Effector CD4-positive, alpha-beta T cell (primary cell): Measurements from ENCODE around the gene H2AZ2.
"Not testable (repeated sequence)": the region's sequence is repeated elsewhere in the genome, so short reads cannot be mapped to it uniquely, and the experiment has no call there.

Experiments
- DNase-seq: peaks from one replicate; pipeline ENCODE4 v3.0.0-alpha.2; 2020

The H2AZ2 gene

GRCh38 chr7:44811093-44811492, 36.8 kb downstream of the H2AZ2 start:
- no peak for DNase-seq

DNA sequence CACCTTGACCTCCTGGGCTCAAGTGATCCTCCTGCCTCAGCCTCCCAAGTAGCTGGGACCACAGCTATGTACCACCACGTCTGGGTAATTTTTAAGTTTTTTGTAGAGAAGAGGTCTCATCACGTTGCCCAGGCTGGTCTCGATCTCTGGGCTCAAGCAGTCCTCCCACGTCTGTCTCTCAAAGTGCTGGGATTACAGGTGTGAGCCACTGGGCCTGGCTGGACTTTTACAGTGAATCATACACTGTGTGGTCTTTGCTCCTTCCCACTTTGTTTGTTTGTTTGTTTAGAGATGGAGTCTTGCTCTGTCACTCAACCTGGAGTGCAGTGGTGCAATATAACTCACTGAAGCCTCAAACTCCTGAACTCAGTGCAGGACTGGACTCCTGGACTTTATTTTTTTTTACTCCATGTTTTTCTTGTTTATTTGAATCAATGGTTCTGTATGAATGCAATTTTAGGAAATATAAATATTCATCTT, 38.9 kb downstream of the H2AZ2 start:
- no peak for DNase-seq

DNA sequence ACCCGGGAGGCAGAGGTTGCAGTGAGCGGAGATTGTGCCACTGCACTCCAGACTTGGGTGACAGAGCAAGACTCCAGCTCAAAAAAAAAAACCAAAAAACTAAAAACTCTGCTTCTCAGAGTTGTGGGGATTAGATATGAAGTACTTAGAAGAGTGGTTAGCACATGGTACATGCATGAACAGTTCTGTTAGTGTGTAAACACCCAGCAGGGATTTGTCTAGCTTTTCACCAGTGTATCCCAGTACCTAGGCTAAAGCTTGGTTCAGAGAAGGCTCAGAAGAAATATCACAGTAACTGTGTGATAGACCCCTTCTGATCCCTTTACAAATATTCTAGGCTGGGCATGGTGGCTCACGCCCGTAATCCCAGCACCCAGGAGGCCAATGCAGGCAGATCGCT, 41.9 kb downstream of the H2AZ2 start:
- no peak for DNase-seq

- not testable (repeated sequence) for DNase-seq
Measured at GRCh38 chr7:44803828-44804519, 43.9 kb downstream of the H2AZ2 start.

DNA sequence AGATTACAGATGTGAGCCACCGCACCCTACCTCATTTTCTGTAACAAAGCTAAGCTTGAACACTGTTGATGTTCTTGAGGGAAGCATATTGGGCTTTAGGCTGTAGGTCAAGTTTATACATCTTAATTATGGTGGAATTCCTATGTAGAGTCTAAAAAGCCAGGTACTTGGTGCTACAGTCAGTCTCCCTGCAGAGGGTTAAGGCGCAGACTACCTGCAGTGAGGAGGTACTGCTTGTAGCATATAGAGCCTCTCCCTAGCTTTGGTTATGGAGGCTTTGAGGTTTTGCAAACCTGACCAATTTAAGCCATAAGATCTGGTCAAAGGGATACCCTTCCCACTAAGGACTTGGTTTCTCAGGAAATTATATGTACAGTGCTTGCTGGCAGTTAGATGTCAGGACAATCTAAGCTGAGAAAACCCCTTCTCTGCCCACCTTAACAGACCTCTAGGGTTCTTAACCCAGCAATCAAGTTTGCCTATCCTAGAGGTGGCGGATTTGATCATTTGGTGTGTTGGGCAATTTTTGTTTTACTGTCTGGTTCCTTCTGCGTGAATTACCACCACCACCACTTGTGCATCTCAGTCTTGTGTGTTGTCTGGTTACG, 45.4 kb downstream of the H2AZ2 start:
- DNase-seq = no peak

- DNase-seq = no peak
Measured at GRCh38 chr7:44801890-44802289, 46.0 kb downstream of the H2AZ2 start.

DNA sequence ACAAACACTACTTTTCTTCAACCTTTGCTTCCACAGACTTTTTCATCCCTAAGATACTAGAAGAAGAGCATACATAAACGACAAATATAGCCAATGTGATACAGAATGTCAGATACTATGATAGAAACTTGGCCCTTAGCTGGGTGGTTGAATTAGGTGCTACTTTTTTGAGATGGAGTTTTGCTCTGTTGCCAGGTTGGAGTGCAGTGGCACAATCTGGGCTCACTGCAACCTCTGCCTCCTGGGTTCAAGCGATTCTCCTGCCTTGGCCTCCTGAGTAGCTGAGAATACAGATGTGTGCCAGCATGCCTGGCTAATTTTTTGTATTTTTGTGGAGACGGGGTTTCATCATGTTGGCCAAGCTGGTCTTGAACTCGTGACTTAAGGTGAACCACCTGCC, 47.9 kb downstream of the H2AZ2 start:
- no peak for DNase-seq

DNA sequence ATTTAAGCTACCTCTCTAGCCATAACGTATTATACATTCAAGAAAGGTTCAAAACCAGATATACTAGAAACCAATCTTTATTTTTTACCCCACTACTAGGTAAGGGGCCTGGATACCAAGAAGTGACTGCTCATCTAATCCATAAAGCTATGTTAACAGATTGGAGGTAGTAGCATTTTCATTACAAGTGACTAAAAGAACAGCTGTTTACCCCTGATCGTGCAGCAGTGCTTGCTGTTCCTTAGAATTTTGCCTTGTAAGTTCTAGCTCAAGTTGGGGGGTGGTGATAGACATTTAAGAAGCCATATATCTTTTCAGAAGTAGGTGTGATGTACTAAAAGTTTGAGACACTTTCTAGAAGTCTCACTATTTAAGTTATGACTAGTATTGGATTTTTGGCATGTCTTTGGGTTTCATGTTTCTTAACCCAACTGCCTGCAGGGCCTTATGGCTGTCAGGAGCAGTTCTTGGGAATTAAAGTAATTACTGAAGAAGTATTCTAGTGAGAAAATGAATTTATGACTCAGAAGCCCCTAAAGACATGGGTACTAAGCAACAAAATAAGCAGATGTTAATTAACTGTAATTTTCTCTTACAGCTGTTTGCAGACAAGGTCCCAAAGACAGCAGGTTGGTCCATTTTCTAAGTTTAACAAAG, 49.1 kb downstream of the H2AZ2 start:
- no peak for DNase-seq

DNA sequence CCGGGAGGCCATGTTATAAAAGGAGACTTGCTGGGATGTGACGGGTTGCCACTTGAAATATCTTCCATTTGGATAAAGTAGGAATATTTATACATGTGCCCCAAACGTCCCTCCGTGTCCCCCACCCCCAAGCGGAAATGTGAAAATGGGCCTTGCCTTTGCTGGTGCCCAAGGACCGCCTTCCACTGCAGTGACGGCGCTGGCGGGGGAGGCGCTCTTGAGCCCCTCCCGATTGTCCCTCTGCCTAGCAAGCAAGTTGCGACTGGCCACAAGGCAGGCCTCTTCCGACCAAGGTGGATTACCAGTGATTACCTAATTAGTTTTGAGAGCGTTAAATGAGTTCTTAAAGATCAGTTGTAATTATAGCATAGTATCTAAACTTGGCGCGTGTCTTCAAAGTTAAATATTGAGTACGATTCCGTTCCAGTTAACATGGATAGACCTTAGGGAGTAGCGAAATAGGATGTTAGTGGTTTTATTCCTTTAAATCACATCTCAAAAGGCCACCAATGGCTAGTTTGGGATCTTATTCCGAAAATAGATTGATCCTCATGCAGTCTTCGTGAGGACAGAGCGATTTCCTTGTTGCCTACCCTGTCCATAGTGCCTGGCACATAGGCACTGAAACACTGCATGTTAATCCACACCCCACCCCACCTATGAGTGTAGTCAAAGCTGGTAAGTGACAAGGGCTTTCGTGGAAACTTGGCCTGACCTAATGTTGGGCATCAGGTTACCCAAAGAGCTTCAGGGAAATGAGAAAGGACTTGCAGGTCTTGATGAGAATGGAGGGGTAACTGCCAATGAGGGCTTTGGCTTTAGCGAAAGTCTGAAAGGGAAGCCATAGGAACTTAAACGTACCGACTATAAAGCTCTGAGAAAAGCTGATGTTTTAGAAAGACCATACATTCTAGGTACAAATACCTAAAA, 50.3 kb downstream of the H2AZ2 start:
- peak; percentile 77 for DNase-seq

GRCh38 chr7:44796504-44797328, 51.2 kb downstream of the H2AZ2 start, which contains the start of gene PPIA:
PPIA (plus strand) TSS chr7:44796681; CDS start chr7:44796725, 44 bp downstream.
- DNase-seq = peak; percentile 98

- no peak for DNase-seq
Measured at GRCh38 chr7:44796034-44796503, 51.8 kb downstream of the H2AZ2 start.

- no peak for DNase-seq
Measured at GRCh38 chr7:44794331-44794730, 53.6 kb downstream of the H2AZ2 start.

DNA sequence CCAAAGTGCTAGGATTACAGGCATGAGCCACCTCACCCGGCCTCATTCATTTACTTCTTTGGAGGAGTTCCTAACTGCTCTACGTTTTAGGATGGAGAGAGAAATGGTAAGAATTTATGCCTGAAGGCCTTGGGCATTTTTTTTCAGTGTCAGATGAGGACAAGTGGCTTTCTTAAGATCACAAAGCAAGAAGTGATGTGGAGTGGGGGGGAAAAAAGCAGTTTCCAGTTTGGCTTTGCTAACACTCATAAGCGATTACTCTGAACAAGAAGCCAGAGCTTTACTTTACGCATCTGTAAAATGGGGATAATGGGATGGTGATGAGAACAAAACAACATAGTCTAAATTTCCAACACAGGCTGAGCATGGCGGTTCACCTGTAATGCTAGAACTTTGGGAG, 54.0 kb downstream of the H2AZ2 start:
- no peak for DNase-seq

GRCh38 chr7:44791278-44792219, 56.3 kb downstream of the H2AZ2 start:
- DNase-seq = no peak

DNA sequence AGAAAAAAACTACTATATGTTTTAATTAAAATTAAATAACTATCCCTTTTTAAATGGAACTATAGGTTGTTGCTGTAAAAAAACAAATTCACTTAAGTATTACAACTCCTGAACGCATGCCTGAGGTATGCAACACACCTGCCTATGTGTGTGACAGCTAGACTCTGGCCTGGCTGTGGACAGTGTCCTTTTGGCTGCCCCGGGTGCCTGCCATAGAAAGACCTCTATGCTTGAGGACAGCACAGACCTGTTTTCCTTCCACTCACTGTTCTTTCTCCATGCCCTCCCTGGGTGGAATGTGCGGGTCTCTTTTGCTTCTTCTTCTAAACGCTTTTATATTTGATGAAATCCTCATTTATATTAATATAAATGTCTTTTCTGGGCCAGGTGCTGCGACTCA, 57.9 kb downstream of the H2AZ2 start:
- DNase-seq = no peak

GRCh38 chr7:44787762-44788161, 60.1 kb downstream of the H2AZ2 start:
- DNase-seq = no peak

GRCh38 chr7:44787041-44787440, 60.8 kb downstream of the H2AZ2 start:
- DNase-seq = no peak

DNA sequence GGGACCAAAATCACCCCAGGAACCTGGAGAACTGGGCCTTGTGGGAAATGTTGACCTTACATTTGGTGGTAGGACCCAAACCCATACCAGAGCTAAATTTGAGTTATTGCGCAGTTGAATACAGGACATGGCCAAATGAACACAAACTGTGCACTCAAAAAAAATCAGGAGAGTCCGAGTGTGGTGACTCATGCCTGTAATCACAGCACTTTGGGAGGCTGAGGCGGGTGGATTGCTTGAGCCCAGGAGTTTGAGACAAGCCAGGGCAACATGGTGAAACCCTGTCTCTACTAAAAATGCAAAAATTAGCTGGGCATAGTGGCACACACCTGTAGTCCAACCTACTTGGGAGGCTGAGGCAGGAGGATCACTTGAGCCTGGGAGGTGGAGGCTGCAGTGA, 62.7 kb downstream of the H2AZ2 start:
- DNase-seq = not testable (repeated sequence)

GRCh38 chr7:44784364-44784763, 63.5 kb downstream of the H2AZ2 start:
- no peak for DNase-seq

DNA sequence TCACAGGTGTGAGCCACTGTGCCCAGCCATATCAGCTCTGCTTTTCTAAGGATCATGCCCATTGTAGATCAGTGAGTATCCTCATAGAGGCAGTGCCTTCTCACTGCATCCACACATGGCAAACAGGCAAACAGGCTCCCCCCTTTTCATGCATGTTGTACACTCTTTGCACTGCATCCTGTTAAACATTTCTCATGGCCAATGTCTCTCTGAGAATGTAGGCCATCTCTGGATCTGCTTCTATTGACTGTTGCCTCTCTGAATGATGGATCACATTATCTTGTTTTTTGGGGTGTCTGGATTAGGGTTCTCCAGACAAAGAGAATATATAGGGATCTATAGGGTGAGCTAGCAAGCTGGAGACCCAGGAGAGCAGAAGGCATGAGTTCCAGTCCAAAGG, 64.5 kb downstream of the H2AZ2 start:
- no peak for DNase-seq

- DNase-seq = no peak
Measured at GRCh38 chr7:44782460-44782859, 65.4 kb downstream of the H2AZ2 start.
